ENCODE data around the gene TREML4. TPM values are rescaled to one million over a fixed set of nuclear protein-coding genes. Genes with fewer than 3 reads are reported as not detected.
A peak's percentile ranks its signal among the peaks of the same experiment; 100 is the strongest.

The TREML4 gene
- total RNA-seq, 2 experiments from 2014 or later = not detected

GRCh38 chr6:41274256-41274655, 46.1 kb downstream of the TREML4 start:
- Mint-ChIP-seq H3K27ac (no peak overlapping the region), H3K9me3 (no peaks in the 10 kb centered on the region), H3K4me3 (no peak overlapping the region), H3K27me3 (no peaks in the 10 kb centered on the region), H3K36me3 (ENCODE audit: low read depth) (no peaks in the 10 kb centered on the region), H3K4me1 (ENCODE audit: low read depth) (peaks cover 8% of the 10 kb centered on the region)
- Histone ChIP-seq H3K4me1 (ENCODE audit: insufficient read depth, low read length) (peaks cover 16% of the 10 kb centered on the region), H3K36me3 (ENCODE audit: insufficient read depth, low read length) (no peaks in the 10 kb centered on the region), H3K9me3 (ENCODE audit: control insufficient read depth in 1 of 2, insufficient read depth in 1 of 2, low read length in 2 of 2) (no peaks in the 10 kb centered on the region), H3K4me3 (ENCODE audit: low read length) (no peak overlapping the region), H3K27me3 (ENCODE audit: control insufficient read depth in 1 of 2, insufficient read depth in 2 of 2, low read length in 2 of 2) (no peaks in the 10 kb centered on the region), H3K27ac (ENCODE audit: low read depth in 1 of 2, low read length in 2 of 2) (no peak overlapping the region)
- TF ChIP-seq, protein P1, sequence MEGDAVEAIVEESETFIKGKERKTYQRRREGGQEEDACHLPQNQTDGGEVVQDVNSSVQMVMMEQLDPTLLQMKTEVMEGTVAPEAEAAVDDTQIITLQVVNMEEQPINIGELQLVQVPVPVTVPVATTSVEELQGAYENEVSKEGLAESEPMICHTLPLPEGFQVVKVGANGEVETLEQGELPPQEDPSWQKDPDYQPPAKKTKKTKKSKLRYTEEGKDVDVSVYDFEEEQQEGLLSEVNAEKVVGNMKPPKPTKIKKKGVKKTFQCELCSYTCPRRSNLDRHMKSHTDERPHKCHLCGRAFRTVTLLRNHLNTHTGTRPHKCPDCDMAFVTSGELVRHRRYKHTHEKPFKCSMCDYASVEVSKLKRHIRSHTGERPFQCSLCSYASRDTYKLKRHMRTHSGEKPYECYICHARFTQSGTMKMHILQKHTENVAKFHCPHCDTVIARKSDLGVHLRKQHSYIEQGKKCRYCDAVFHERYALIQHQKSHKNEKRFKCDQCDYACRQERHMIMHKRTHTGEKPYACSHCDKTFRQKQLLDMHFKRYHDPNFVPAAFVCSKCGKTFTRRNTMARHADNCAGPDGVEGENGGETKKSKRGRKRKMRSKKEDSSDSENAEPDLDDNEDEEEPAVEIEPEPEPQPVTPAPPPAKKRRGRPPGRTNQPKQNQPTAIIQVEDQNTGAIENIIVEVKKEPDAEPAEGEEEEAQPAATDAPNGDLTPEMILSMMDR (IDR thresholded peaks at IDR 0.05) = no peak
- ChIA-PET CTCF (no interaction called here), POLR2A (no interaction called here)
- ATAC-seq (ENCODE audit: poor library complexity) (no peak), DNase-seq (no peak)
- intact Hi-C loops (cut with DNase I, micrococcal nuclease) = no loop called here

GRCh38 chr6:41275489-41275888, 47.3 kb downstream of the TREML4 start:
- POLR2A ChIA-PET = no interaction called here
- Mint-ChIP-seq H3K36me3 (ENCODE audit: low read depth) (no peaks in the 10 kb centered on the region), H3K27ac (no peak overlapping the region), H3K4me3 (no peak overlapping the region), H3K4me1 (ENCODE audit: low read depth) (peaks cover 10% of the 10 kb centered on the region), H3K27me3 (no peaks in the 10 kb centered on the region), H3K9me3 (no peaks in the 10 kb centered on the region)
- CTCF ChIA-PET = no interaction called here
- Histone ChIP-seq H3K4me3 (ENCODE audit: low read length) (no peak overlapping the region), H3K27me3 (ENCODE audit: control insufficient read depth in 1 of 2, insufficient read depth in 2 of 2, low read length in 2 of 2) (no peaks in the 10 kb centered on the region), H3K27ac (ENCODE audit: low read depth in 1 of 2, low read length in 2 of 2) (no peak overlapping the region), H3K9me3 (ENCODE audit: control insufficient read depth in 1 of 2, insufficient read depth in 1 of 2, low read length in 2 of 2) (no peaks in the 10 kb centered on the region), H3K4me1 (ENCODE audit: insufficient read depth, low read length) (peaks cover 16% of the 10 kb centered on the region), H3K36me3 (ENCODE audit: insufficient read depth, low read length) (no peaks in the 10 kb centered on the region)
- TF ChIP-seq, protein P1 (IDR thresholded peaks at IDR 0.05) = no peak
- intact Hi-C loops (cut with DNase I, micrococcal nuclease) = no loop called here
- ATAC-seq (ENCODE audit: poor library complexity) (no peak), DNase-seq (no peak)

GRCh38 chr6:41277605-41278004, 49.5 kb downstream of the TREML4 start:
- ATAC-seq (ENCODE audit: poor library complexity) = no peak
- Mint-ChIP-seq H3K9me3 (no peaks in the 10 kb centered on the region), H3K4me3 (no peak overlapping the region), H3K27me3 (peaks cover 3% of the 10 kb centered on the region), H3K36me3 (ENCODE audit: low read depth) (no peaks in the 10 kb centered on the region), H3K27ac (no peak overlapping the region), H3K4me1 (ENCODE audit: low read depth) (peaks cover 10% of the 10 kb centered on the region)
- DNase-seq = peak in 1 of 14 experiments; percentile 15
- H3K4me1 ChIP-seq (ENCODE audit: insufficient read depth, low read length) = peaks cover 6% of the 10 kb centered on the region
- ChIA-PET POLR2A (no interaction called here), CTCF (no interaction called here)
- intact Hi-C loops (cut with DNase I, micrococcal nuclease) = no loop called here
- H3K9me3 ChIP-seq (ENCODE audit: control insufficient read depth in 1 of 2, insufficient read depth in 1 of 2, low read length in 2 of 2) = no peaks in the 10 kb centered on the region
- TF ChIP-seq, protein P1 (IDR thresholded peaks at IDR 0.05) = no peak
- no peak overlapping the region for H3K27ac ChIP-seq (ENCODE audit: low read depth in 1 of 2, low read length in 2 of 2)
- H3K36me3 ChIP-seq (ENCODE audit: insufficient read depth, low read length) = no peaks in the 10 kb centered on the region
- no peaks in the 10 kb centered on the region for H3K27me3 ChIP-seq (ENCODE audit: control insufficient read depth in 1 of 2, insufficient read depth in 2 of 2, low read length in 2 of 2)
- H3K4me3 ChIP-seq (ENCODE audit: low read length) = no peak overlapping the region

Data from CD4-positive, alpha-beta T cell (primary cell).